ENCODE data around the gene TMPRSS3. TPM values are rescaled to one million over a fixed set of nuclear protein-coding genes. Genes with fewer than 3 reads are reported as not detected.

Gene TMPRSS3
- total RNA-seq, 2 experiments from 2014 or later = 22.3 to 27.4 TPM

GRCh38 chr21:42367367-42368165 is 28.3 kb downstream of the TMPRSS3 start:
- H3K36me3 Mint-ChIP-seq = peaks cover 3% of the 10 kb centered on the region
- H3K9me3 Mint-ChIP-seq (ENCODE audit: low read depth) = no peaks in the 10 kb centered on the region
- no peak overlapping the region for H3K27ac Mint-ChIP-seq
- CTCF ChIA-PET = interaction anchor here (0.8 to 1.9 kb wide), 4 partner anchors 14 to 57 kb away, joined by 3 to 5 read pairs (median 4); no protein-coding TSS in a partner anchor
- H3K4me1 Mint-ChIP-seq = peaks cover 12% of the 10 kb centered on the region
- peaks cover 10% of the 10 kb centered on the region for H3K27me3 Mint-ChIP-seq
- no peak for ATAC-seq
- no peak for DNase-seq
- no peak overlapping the region for H3K4me3 Mint-ChIP-seq

GRCh38 chr21:42366292-42367010 is 29.4 kb downstream of the TMPRSS3 start, which contains the start of gene TFF1:
TSS of gene TFF1 (minus strand) at chr21:42366535. CDS start at chr21:42366495, 40 bp downstream.
- DNase-seq (no peak), ATAC-seq (no peak)
- Mint-ChIP-seq H3K27me3 (peaks cover 14% of the 10 kb centered on the region), H3K36me3 (no peaks in the 10 kb centered on the region), H3K9me3 (ENCODE audit: low read depth) (no peaks in the 10 kb centered on the region), H3K4me3 (no peak within 1 kb of the TSS), H3K4me1 (peaks cover 11% of the 10 kb centered on the region), H3K27ac (no peak within 1 kb of the TSS)
- CTCF ChIA-PET = interaction anchor here (1.0 to 1.9 kb wide), 3 partner anchors 15 to 56 kb away, joined by 4 to 5 read pairs (median 4); no protein-coding TSS in a partner anchor

- Mint-ChIP-seq H3K9me3 (ENCODE audit: low read depth) (no peaks in the 10 kb centered on the region), H3K4me3 (no peak overlapping the region), H3K36me3 (no peaks in the 10 kb centered on the region), H3K27me3 (peaks cover 14% of the 10 kb centered on the region), H3K4me1 (peaks cover 11% of the 10 kb centered on the region), H3K27ac (no peak overlapping the region)
- DNase-seq = no peak
- ATAC-seq = no peak
- CTCF ChIA-PET = interaction anchor here (1.5 kb wide), 1 partner anchor 28 kb away, joined by 3 read pairs; no protein-coding TSS in a partner anchor
Observed at GRCh38 chr21:42365770-42366169, 30.1 kb downstream of the TMPRSS3 start.

- DNase-seq = no peak
- Mint-ChIP-seq H3K27me3 (peaks cover 14% of the 10 kb centered on the region), H3K4me1 (peaks cover 11% of the 10 kb centered on the region), H3K9me3 (ENCODE audit: low read depth) (no peaks in the 10 kb centered on the region), H3K27ac (no peak overlapping the region), H3K36me3 (peaks cover 1% of the 10 kb centered on the region), H3K4me3 (no peak overlapping the region)
- CTCF ChIA-PET = interaction anchor here (1.5 to 2.4 kb wide), 2 partner anchors 27 to 54 kb away, joined by 3 to 6 read pairs; no protein-coding TSS in a partner anchor
- ATAC-seq = no peak
Observed at GRCh38 chr21:42364304-42364865, 31.5 kb downstream of the TMPRSS3 start.

GRCh38 chr21:42363312-42363711 is 32.5 kb downstream of the TMPRSS3 start:
- CTCF ChIA-PET = interaction anchor here (0.7 to 2.4 kb wide), 2 partner anchors 53 to 532 kb away, joined by 3 to 6 read pairs; no protein-coding TSS in a partner anchor
- H3K4me3 Mint-ChIP-seq = no peak overlapping the region
- no peak for ATAC-seq
- DNase-seq = no peak
- H3K4me1 Mint-ChIP-seq = peaks cover 9% of the 10 kb centered on the region
- H3K9me3 Mint-ChIP-seq (ENCODE audit: low read depth) = no peaks in the 10 kb centered on the region
- H3K27ac Mint-ChIP-seq = no peak overlapping the region
- H3K27me3 Mint-ChIP-seq = peaks cover 14% of the 10 kb centered on the region
- H3K36me3 Mint-ChIP-seq = peaks cover 1% of the 10 kb centered on the region

GRCh38 chr21:42362700-42363099 is 33.2 kb downstream of the TMPRSS3 start:
- CTCF ChIA-PET = interaction anchor here (2.4 kb wide), 1 partner anchor 53 kb away, joined by 6 read pairs; no protein-coding TSS in a partner anchor
- H3K27me3 Mint-ChIP-seq = peaks cover 14% of the 10 kb centered on the region

GRCh38 chr21:42362198-42362597 is 33.7 kb downstream of the TMPRSS3 start:
- H3K4me3 Mint-ChIP-seq = no peak overlapping the region
- CTCF ChIA-PET = interaction anchor here (2.4 kb wide), 1 partner anchor 52 kb away, joined by 6 read pairs; no protein-coding TSS in a partner anchor
- peaks cover 1% of the 10 kb centered on the region for H3K36me3 Mint-ChIP-seq
- ATAC-seq (no peak), DNase-seq (no peak)
- peaks cover 14% of the 10 kb centered on the region for H3K27me3 Mint-ChIP-seq
- H3K9me3 Mint-ChIP-seq (ENCODE audit: low read depth) = peaks cover 2% of the 10 kb centered on the region
- peaks cover 4% of the 10 kb centered on the region for H3K4me1 Mint-ChIP-seq
- H3K27ac Mint-ChIP-seq = no peak overlapping the region

More at GRCh38 chr21:42362700-42363099, 33.2 kb downstream of the TMPRSS3 start:
- H3K4me1 Mint-ChIP-seq = peaks cover 4% of the 10 kb centered on the region
- ATAC-seq (no peak), DNase-seq (no peak)
- H3K9me3 Mint-ChIP-seq (ENCODE audit: low read depth) = no peaks in the 10 kb centered on the region
- H3K36me3 Mint-ChIP-seq = peaks cover 1% of the 10 kb centered on the region
- no peak overlapping the region for H3K27ac Mint-ChIP-seq
- no peak overlapping the region for H3K4me3 Mint-ChIP-seq

- Mint-ChIP-seq H3K27ac (no peak overlapping the region), H3K9me3 (ENCODE audit: low read depth) (peaks cover 2% of the 10 kb centered on the region), H3K4me3 (no peak overlapping the region), H3K27me3 (peaks cover 14% of the 10 kb centered on the region), H3K4me1 (peaks cover 4% of the 10 kb centered on the region), H3K36me3 (peaks cover 1% of the 10 kb centered on the region)
- DNase-seq (no peak), ATAC-seq (no peak)
- CTCF ChIA-PET = interaction anchor here (1.1 to 1.6 kb wide), 5 partner anchors 20 to 89 kb away, joined by 3 to 8 read pairs (median 4); no protein-coding TSS in a partner anchor
Observed at GRCh38 chr21:42361286-42361685, 34.6 kb downstream of the TMPRSS3 start.

- Mint-ChIP-seq H3K4me1 (peaks cover 4% of the 10 kb centered on the region), H3K27me3 (peaks cover 16% of the 10 kb centered on the region), H3K27ac (no peak overlapping the region), H3K9me3 (ENCODE audit: low read depth) (peaks cover 2% of the 10 kb centered on the region), H3K4me3 (no peak overlapping the region), H3K36me3 (peaks cover 1% of the 10 kb centered on the region)
- no peak for ATAC-seq
- CTCF ChIA-PET = interaction anchor here (1.1 to 1.6 kb wide), 5 partner anchors 21 to 90 kb away, joined by 3 to 8 read pairs (median 4); no protein-coding TSS in a partner anchor
- no peak for DNase-seq
Observed at GRCh38 chr21:42360317-42360716, 35.5 kb downstream of the TMPRSS3 start.

- Mint-ChIP-seq H3K27ac (no peak overlapping the region), H3K9me3 (ENCODE audit: low read depth) (peaks cover 7% of the 10 kb centered on the region), H3K27me3 (peaks cover 12% of the 10 kb centered on the region), H3K4me1 (peaks cover 4% of the 10 kb centered on the region), H3K36me3 (peaks cover 1% of the 10 kb centered on the region), H3K4me3 (no peak overlapping the region)
- CTCF ChIA-PET = interaction anchor here (0.8 kb wide), 1 partner anchor 90 kb away, joined by 3 read pairs; no protein-coding TSS in a partner anchor
- DNase-seq = no peak
- no peak for ATAC-seq
Observed at GRCh38 chr21:42358937-42359336, 36.9 kb downstream of the TMPRSS3 start.

GRCh38 chr21:42358261-42358660 is 37.6 kb downstream of the TMPRSS3 start:
- H3K27me3 Mint-ChIP-seq = peaks cover 11% of the 10 kb centered on the region
- CTCF ChIA-PET = interaction anchor here (0.8 kb wide), 1 partner anchor 91 kb away, joined by 3 read pairs; no protein-coding TSS in a partner anchor

GRCh38 chr21:42357307-42357706 is 38.5 kb downstream of the TMPRSS3 start:
- Mint-ChIP-seq H3K9me3 (ENCODE audit: low read depth) (peaks cover 7% of the 10 kb centered on the region), H3K4me1 (no peaks in the 10 kb centered on the region), H3K27ac (no peak overlapping the region), H3K27me3 (peaks cover 6% of the 10 kb centered on the region), H3K4me3 (no peak overlapping the region), H3K36me3 (peaks cover 1% of the 10 kb centered on the region)
- no peak for DNase-seq
- no peak for ATAC-seq
- CTCF ChIA-PET = no interaction called here

More at GRCh38 chr21:42358261-42358660, 37.6 kb downstream of the TMPRSS3 start:
- Mint-ChIP-seq H3K36me3 (peaks cover 1% of the 10 kb centered on the region), H3K4me3 (no peak overlapping the region), H3K4me1 (peaks cover 4% of the 10 kb centered on the region), H3K27ac (no peak overlapping the region), H3K9me3 (ENCODE audit: low read depth) (peaks cover 7% of the 10 kb centered on the region)
- ATAC-seq (no peak), DNase-seq (no peak)

GRCh38 chr21:42356650-42357049 is 39.2 kb downstream of the TMPRSS3 start:
- CTCF ChIA-PET = no interaction called here
- DNase-seq = no peak
- Mint-ChIP-seq H3K36me3 (peaks cover 1% of the 10 kb centered on the region), H3K9me3 (ENCODE audit: low read depth) (peaks cover 7% of the 10 kb centered on the region), H3K4me3 (no peak overlapping the region), H3K27me3 (peaks cover 3% of the 10 kb centered on the region), H3K27ac (no peak overlapping the region), H3K4me1 (no peaks in the 10 kb centered on the region)
- ATAC-seq = no peak
